ENCODE measurements around the gene C9.
"Not testable (repeated sequence)": the region's sequence is repeated elsewhere in the genome, so short reads cannot be mapped to it uniquely, and the experiment has no call there.

The C9 gene

GRCh38 chr5:39364367-39364766, at the start of gene C9:
TSS of gene C9 (minus strand) at chr5:39364495. CDS start at chr5:39364464, 31 bp downstream.
- H3K4me3 ChIP-seq (ENCODE audit: low read length in 2 of 2) = no peak within 1 kb of the TSS
- no peak within 1 kb of the TSS for H3K9ac ChIP-seq (ENCODE audit: low read depth in 1 of 2, low read length in 2 of 2)
- no peaks in the 10 kb centered on the region for H3K36me3 ChIP-seq (ENCODE audit: control insufficient read depth in 2 of 2, insufficient read depth in 2 of 2, low read length in 2 of 2)
- no peaks in the 10 kb centered on the region for H3K27me3 ChIP-seq (ENCODE audit: control insufficient read depth in 2 of 2, insufficient read depth in 2 of 2, low read length in 2 of 2)
- H3K27ac ChIP-seq (ENCODE audit: low read depth in 2 of 2, low read length in 2 of 2) = no peak within 1 kb of the TSS
- H3K9me3 ChIP-seq (ENCODE audit: control insufficient read depth in 2 of 2, low read length in 2 of 2) = no peaks in the 10 kb centered on the region
- H3K4me1 ChIP-seq (ENCODE audit: control insufficient read depth in 2 of 2, insufficient read depth in 2 of 2, low read length in 2 of 2) = no peaks in the 10 kb centered on the region

DNA sequence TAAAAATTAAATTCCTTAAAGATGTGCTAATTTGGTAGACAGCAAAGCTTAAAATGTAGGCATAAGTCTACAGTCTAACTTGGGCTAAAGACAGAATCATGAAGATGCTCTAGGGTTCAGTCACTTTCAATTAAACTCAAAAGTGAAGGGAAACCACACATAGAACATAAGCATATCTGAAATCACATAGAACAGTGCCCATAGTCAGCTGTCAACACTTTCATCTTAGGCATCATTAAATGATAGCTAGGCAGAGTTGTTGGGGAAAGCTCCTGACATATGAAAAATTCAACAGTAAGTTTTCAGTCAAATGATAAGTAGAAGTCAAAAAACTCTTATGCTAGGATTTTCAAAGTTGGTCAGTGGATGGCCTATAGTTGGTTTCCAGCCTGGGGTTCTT, 49.5 kb upstream of the C9 start:
- no peak overlapping the region for H3K27ac ChIP-seq (ENCODE audit: low read depth in 2 of 2, low read length in 2 of 2)
- peaks cover 0 to 5% of the 10 kb centered on the region in 2 donors for H3K4me1 ChIP-seq (ENCODE audit: control insufficient read depth in 2 of 2, insufficient read depth in 2 of 2, low read length in 2 of 2)
- no peak overlapping the region for H3K9ac ChIP-seq (ENCODE audit: low read depth in 1 of 2, low read length in 2 of 2)
- H3K4me3 ChIP-seq (ENCODE audit: low read length in 2 of 2) = no peak overlapping the region
- H3K27me3 ChIP-seq (ENCODE audit: control insufficient read depth in 2 of 2, insufficient read depth in 2 of 2, low read length in 2 of 2) = no peaks in the 10 kb centered on the region
- H3K9me3 ChIP-seq (ENCODE audit: control insufficient read depth in 2 of 2, low read length in 2 of 2) = no peaks in the 10 kb centered on the region
- no peaks in the 10 kb centered on the region for H3K36me3 ChIP-seq (ENCODE audit: control insufficient read depth in 2 of 2, insufficient read depth in 2 of 2, low read length in 2 of 2)

DNA sequence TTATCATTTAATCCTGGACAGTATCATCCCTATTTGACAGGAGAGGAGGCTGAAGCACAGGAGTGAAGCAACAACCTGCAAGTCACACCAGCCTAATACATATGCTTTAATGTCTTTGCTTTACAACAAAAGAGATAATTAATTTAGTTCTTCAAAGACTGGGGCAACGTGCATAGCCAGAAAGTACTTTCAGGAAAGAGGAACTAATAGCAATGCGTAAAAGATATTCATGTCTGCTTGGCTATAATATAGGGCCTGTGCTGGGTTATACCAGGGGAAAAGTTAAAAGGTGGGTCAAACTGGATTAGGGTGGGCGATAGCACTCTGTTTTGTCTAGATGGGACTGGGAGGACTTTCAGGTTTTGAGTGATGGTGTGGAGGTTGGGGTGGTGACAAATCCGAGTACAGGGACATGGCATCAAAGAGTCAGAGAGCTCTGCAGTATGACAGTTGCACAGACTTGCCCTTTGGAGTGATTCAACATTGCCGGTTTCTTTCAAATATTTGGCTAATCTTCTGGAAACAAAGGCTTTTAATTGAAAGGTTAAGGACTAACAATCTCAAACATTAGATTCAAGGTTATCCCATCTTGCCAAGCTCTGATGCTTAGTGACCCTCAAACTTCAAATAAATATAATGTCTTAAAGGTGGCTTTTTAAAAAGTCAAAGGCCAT, 48.6 kb upstream of the C9 start:
- no peak overlapping the region for H3K27ac ChIP-seq (ENCODE audit: low read depth in 2 of 2, low read length in 2 of 2)
- H3K36me3 ChIP-seq (ENCODE audit: control insufficient read depth in 2 of 2, insufficient read depth in 2 of 2, low read length in 2 of 2) = peaks cover 0 to 2% of the 10 kb centered on the region in 2 donors
- no peak overlapping the region for H3K9ac ChIP-seq (ENCODE audit: low read depth in 1 of 2, low read length in 2 of 2)
- no peaks in the 10 kb centered on the region for H3K9me3 ChIP-seq (ENCODE audit: control insufficient read depth in 2 of 2, low read length in 2 of 2)
- no peak overlapping the region for H3K4me3 ChIP-seq (ENCODE audit: low read length in 2 of 2)
- H3K27me3 ChIP-seq (ENCODE audit: control insufficient read depth in 2 of 2, insufficient read depth in 2 of 2, low read length in 2 of 2) = no peaks in the 10 kb centered on the region
- H3K4me1 ChIP-seq (ENCODE audit: control insufficient read depth in 2 of 2, insufficient read depth in 2 of 2, low read length in 2 of 2) = peaks cover 0 to 7% of the 10 kb centered on the region in 2 donors

GRCh38 chr5:39411985-39412384, 47.7 kb upstream of the C9 start:
- peaks cover 0 to 2% of the 10 kb centered on the region in 2 donors for H3K36me3 ChIP-seq (ENCODE audit: control insufficient read depth in 2 of 2, insufficient read depth in 2 of 2, low read length in 2 of 2)
- no peaks in the 10 kb centered on the region for H3K9me3 ChIP-seq (ENCODE audit: control insufficient read depth in 2 of 2, low read length in 2 of 2)
- H3K4me1 ChIP-seq (ENCODE audit: control insufficient read depth in 2 of 2, insufficient read depth in 2 of 2, low read length in 2 of 2) = peaks cover 0 to 7% of the 10 kb centered on the region in 2 donors
- H3K27me3 ChIP-seq (ENCODE audit: control insufficient read depth in 2 of 2, insufficient read depth in 2 of 2, low read length in 2 of 2) = no peaks in the 10 kb centered on the region
- no peak overlapping the region for H3K27ac ChIP-seq (ENCODE audit: low read depth in 2 of 2, low read length in 2 of 2)
- no peak overlapping the region for H3K4me3 ChIP-seq (ENCODE audit: low read length in 2 of 2)
- H3K9ac ChIP-seq (ENCODE audit: low read depth in 1 of 2, low read length in 2 of 2) = no peak overlapping the region

DNA sequence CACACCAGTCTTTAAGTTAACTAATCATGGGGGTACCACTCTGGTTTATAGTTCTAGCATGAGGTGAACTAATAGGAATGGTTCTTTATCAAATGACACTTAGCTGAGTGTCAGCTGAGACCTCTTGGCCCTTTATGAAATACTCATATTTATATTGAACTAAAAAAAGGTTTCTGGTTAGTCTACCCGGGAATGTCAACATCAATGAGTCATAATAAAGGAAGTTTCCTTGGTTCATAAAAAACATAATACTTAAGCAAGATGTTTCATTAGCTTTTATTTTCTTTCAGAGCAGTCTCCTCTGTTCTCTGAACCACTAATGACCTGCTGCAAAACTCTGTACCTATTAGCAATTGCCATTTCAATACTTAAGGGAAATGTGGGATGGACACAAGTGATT, 46.8 kb upstream of the C9 start:
- peak overlapping the region in 1 of 2 donors; percentile 13 for H3K27ac ChIP-seq (ENCODE audit: low read depth in 2 of 2, low read length in 2 of 2)
- peaks cover 0 to 2% of the 10 kb centered on the region in 2 donors for H3K36me3 ChIP-seq (ENCODE audit: control insufficient read depth in 2 of 2, insufficient read depth in 2 of 2, low read length in 2 of 2)
- H3K4me3 ChIP-seq (ENCODE audit: low read length in 2 of 2) = no peak overlapping the region
- peaks cover 0 to 7% of the 10 kb centered on the region in 2 donors for H3K4me1 ChIP-seq (ENCODE audit: control insufficient read depth in 2 of 2, insufficient read depth in 2 of 2, low read length in 2 of 2)
- H3K9ac ChIP-seq (ENCODE audit: low read depth in 1 of 2, low read length in 2 of 2) = no peak overlapping the region
- no peaks in the 10 kb centered on the region for H3K27me3 ChIP-seq (ENCODE audit: control insufficient read depth in 2 of 2, insufficient read depth in 2 of 2, low read length in 2 of 2)
- H3K9me3 ChIP-seq (ENCODE audit: control insufficient read depth in 2 of 2, low read length in 2 of 2) = no peaks in the 10 kb centered on the region

DNA sequence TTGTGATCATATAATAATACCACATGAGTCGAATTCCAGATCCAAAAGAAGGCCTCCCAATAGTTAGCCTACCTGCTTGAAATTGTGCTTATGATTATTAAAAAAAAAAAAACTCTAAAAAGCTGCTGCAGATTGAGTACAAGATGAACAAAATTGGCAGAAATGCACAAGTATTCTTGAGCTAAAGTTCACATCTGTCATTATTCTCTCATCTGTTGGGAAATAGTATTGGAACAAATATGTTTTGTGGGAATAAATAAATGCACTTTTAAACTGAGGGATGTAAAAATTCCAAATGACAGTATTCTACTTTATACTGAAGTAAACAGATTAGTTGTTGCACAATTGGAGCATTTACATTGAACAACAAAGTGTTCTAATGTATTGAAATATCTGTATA, 44.7 kb upstream of the C9 start:
- Histone ChIP-seq H3K9me3 (ENCODE audit: control insufficient read depth in 2 of 2, low read length in 2 of 2) (no peaks in the 10 kb centered on the region), H3K4me3 (ENCODE audit: low read length in 2 of 2) (no peak overlapping the region), H3K9ac (ENCODE audit: low read depth in 1 of 2, low read length in 2 of 2) (no peak overlapping the region), H3K27me3 (ENCODE audit: control insufficient read depth in 2 of 2, insufficient read depth in 2 of 2, low read length in 2 of 2) (no peaks in the 10 kb centered on the region), H3K36me3 (ENCODE audit: control insufficient read depth in 2 of 2, insufficient read depth in 2 of 2, low read length in 2 of 2) (peaks cover 0 to 2% of the 10 kb centered on the region in 2 donors), H3K27ac (ENCODE audit: low read depth in 2 of 2, low read length in 2 of 2) (no peak overlapping the region), H3K4me1 (ENCODE audit: control insufficient read depth in 2 of 2, insufficient read depth in 2 of 2, low read length in 2 of 2) (peaks cover 0 to 7% of the 10 kb centered on the region in 2 donors)

DNA sequence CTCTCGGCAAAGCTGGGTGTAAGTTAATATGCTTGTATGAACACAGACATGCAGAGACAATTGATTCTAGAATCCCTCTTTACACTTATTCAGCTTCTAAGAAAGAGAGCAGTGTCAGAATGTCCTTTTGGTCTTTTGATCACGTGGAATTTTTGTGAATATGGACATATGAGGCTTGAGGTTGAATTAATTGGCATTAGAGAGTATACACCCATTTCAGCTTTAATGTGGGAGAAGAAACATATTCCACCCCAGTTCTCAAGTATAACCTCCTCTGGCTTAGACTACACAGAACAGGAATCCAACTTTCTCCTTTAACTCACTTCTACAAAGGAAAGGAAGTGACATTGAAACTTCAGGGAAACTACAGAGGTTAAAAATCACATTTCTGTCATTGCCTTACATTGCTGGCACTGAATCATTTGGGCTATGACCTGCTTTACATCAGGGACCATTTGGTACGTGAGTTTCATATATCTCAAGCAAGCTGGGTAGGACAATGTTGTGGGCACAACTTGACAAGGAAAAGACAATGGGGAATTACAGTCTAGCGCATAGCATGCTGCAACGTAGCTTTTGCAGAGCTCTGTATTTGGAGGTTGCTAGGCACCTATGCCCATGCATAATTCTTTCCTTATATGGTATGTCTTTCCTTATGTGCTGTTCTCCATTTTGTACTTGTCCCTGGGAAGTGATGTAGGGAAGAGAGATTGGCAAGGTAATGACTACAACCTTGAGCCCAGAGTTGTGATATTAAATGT, 41.0 kb upstream of the C9 start:
- Histone ChIP-seq H3K36me3 (ENCODE audit: control insufficient read depth in 2 of 2, insufficient read depth in 2 of 2, low read length in 2 of 2) (peaks cover 0 to 2% of the 10 kb centered on the region in 2 donors), H3K4me3 (ENCODE audit: low read length in 2 of 2) (no peak overlapping the region), H3K27ac (ENCODE audit: low read depth in 2 of 2, low read length in 2 of 2) (no peak overlapping the region), H3K27me3 (ENCODE audit: control insufficient read depth in 2 of 2, insufficient read depth in 2 of 2, low read length in 2 of 2) (no peaks in the 10 kb centered on the region), H3K9ac (ENCODE audit: low read depth in 1 of 2, low read length in 2 of 2) (no peak overlapping the region), H3K4me1 (ENCODE audit: control insufficient read depth in 2 of 2, insufficient read depth in 2 of 2, low read length in 2 of 2) (peaks cover 8 to 13% of the 10 kb centered on the region in 2 donors), H3K9me3 (ENCODE audit: control insufficient read depth in 2 of 2, low read length in 2 of 2) (no peaks in the 10 kb centered on the region)

DNA sequence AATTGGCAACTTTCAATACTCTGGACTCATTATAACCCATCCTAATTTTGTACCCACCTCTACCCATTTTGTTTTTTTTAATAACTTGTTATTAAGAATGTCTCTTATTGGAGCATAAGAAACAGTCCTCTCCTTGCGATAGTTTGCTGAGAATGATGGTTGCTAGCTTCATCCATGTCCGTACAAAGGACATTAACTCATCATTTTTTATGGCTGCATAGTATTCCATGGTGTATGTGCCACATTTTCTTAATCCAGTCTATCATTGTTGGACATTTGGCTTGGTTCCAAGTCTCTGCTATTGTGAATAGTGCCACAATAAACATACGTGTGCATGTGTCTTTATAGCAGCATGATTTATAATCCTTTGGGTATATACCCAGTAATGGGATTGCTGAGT, 39.5 kb upstream of the C9 start:
- H3K4me3 ChIP-seq (ENCODE audit: low read length in 2 of 2); H3K27me3 ChIP-seq (ENCODE audit: control insufficient read depth in 2 of 2, insufficient read depth in 2 of 2, low read length in 2 of 2); H3K9ac ChIP-seq (ENCODE audit: low read depth in 1 of 2, low read length in 2 of 2); H3K27ac ChIP-seq (ENCODE audit: low read depth in 2 of 2, low read length in 2 of 2); H3K9me3 ChIP-seq (ENCODE audit: control insufficient read depth in 2 of 2, low read length in 2 of 2); H3K36me3 ChIP-seq (ENCODE audit: control insufficient read depth in 2 of 2, insufficient read depth in 2 of 2, low read length in 2 of 2): not testable (repeated sequence)
- H3K4me1 ChIP-seq (ENCODE audit: control insufficient read depth in 2 of 2, insufficient read depth in 2 of 2, low read length in 2 of 2) = peaks cover 8 to 18% of the 10 kb centered on the region in 2 donors

GRCh38 chr5:39402140-39402539, 37.8 kb upstream of the C9 start:
- not testable (repeated sequence) for H3K27me3 ChIP-seq (ENCODE audit: control insufficient read depth in 2 of 2, insufficient read depth in 2 of 2, low read length in 2 of 2)

GRCh38 chr5:39400713-39401578, 36.7 kb upstream of the C9 start:
- Histone ChIP-seq H3K9me3 (ENCODE audit: control insufficient read depth in 2 of 2, low read length in 2 of 2) (no peaks in the 10 kb centered on the region), H3K4me1 (ENCODE audit: control insufficient read depth in 2 of 2, insufficient read depth in 2 of 2, low read length in 2 of 2) (peaks cover 8 to 16% of the 10 kb centered on the region in 2 donors), H3K9ac (ENCODE audit: low read depth in 1 of 2, low read length in 2 of 2) (peak overlapping the region in 1 of 2 donors; percentile 9), H3K27ac (ENCODE audit: low read depth in 2 of 2, low read length in 2 of 2) (peak overlapping the region; percentile 48 to 79), H3K36me3 (ENCODE audit: control insufficient read depth in 2 of 2, insufficient read depth in 2 of 2, low read length in 2 of 2) (no peaks in the 10 kb centered on the region), H3K27me3 (ENCODE audit: control insufficient read depth in 2 of 2, insufficient read depth in 2 of 2, low read length in 2 of 2) (no peaks in the 10 kb centered on the region), H3K4me3 (ENCODE audit: low read length in 2 of 2) (peak overlapping the region in 1 of 2 donors; percentile 21)

More at GRCh38 chr5:39402140-39402539, 37.8 kb upstream of the C9 start:
- not testable (repeated sequence) for H3K9ac ChIP-seq (ENCODE audit: low read depth in 1 of 2, low read length in 2 of 2); H3K36me3 ChIP-seq (ENCODE audit: control insufficient read depth in 2 of 2, insufficient read depth in 2 of 2, low read length in 2 of 2); H3K9me3 ChIP-seq (ENCODE audit: control insufficient read depth in 2 of 2, low read length in 2 of 2); H3K4me3 ChIP-seq (ENCODE audit: low read length in 2 of 2)
- H3K27ac ChIP-seq (ENCODE audit: low read depth in 2 of 2, low read length in 2 of 2) = peak overlapping the region in 1 of 2 donors; percentile 27
- H3K4me1 ChIP-seq (ENCODE audit: control insufficient read depth in 2 of 2, insufficient read depth in 2 of 2, low read length in 2 of 2) = peaks cover 8 to 16% of the 10 kb centered on the region in 2 donors

All from mucosa of rectum (tissue), 2 donors.